ENCODE data around the gene OSGIN1. TPM values are rescaled to one million over a fixed set of nuclear protein-coding genes. Genes with fewer than 3 reads are reported as not detected.

The OSGIN1 gene
- total and polyA plus RNA-seq, 2 of the 8 experiments (the other 6 are each of a cell fraction or from before 2014, with no cell fraction given): 0.58 to 0.76 TPM

DNA sequence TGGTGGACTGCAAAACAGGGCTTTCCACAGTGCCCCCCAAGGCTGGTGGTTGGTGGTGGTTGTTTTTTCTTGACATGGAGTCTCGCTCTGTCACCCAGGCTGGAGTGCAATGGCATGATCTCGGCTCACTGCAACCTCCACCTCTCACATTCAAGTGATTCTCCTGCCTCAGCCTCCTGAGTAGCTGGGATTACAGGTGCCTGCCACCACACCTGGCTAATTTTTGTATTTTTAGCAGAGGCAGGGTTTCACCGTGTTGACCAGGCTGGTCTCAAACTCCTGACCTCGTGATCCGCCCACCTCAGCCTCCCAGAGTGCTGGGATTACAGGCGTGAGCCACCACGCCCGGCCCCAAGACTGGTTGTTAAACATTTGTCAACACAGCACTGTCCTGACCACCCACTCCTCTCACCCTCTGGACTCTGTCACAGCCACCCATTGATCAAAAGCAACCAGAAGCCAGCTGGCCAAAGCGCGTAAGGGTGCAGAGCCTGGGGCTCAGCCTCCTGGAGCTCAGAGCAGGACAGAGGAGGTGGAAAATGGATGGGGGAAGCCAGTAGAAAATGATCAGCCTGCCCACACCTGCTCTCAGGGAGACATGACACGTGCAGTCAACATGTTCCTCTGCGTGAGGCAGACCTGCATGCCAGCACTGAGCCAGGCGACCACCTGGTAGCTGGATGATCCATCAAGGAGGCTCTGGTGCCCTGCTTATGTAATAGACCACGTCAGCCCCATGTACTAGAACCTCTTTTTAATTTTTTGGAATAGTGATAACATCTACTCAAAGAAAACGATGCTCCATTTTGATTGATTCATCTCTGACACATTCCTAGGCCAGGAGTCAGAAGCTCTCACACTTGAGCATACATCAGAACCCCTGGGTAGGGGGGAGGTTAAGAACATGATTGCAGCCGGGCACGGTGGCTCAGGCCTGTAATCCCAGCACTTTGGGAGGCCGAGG, 14.8 kb upstream of the OSGIN1 start:
- ChIA-PET CTCF (ENCODE audit: partially characterized antibody) (interaction anchor here (1.1 to 5.0 kb wide), 4 partner anchors 9 to 128 kb away, joined by 3 to 35 read pairs (median 4); no protein-coding TSS in a partner anchor), POLR2A (ENCODE audit: partially characterized antibody) (interaction anchor here (1.4 to 3.4 kb wide), 2 partner anchors 10 to 16 kb away, joined by 4 to 19 read pairs; no protein-coding TSS in a partner anchor)
- Histone ChIP-seq H3K4me1 (replicated peaks in 1 of 4; ENCODE audit: control insufficient read depth in 3 of 4, insufficient read depth in 4 of 4, low read length in 3 of 4) (peaks cover 0 to 5% (median 3%) of the 10 kb centered on the region in 4 experiments; a peak in 3 of 7 replicates), H3K27me3 (replicated peaks in 1 of 4; ENCODE audit: control insufficient read depth in 3 of 4, extremely low read depth in 1 of 4, insufficient read depth in 3 of 4, low read length in 3 of 4) (no peaks in the 10 kb centered on the region; a peak in 1 of 7 replicates), H2BK5ac (ENCODE audit: low read depth, low read length) (no peak overlapping the region), H2BK120ac (replicated peaks; ENCODE audit: low read depth, low read length) (no peak overlapping the region), H3K23me2 (ENCODE audit: low read depth, low read length) (no peaks in the 10 kb centered on the region), H3K4me2 (ENCODE audit: insufficient read depth in 1 of 2, low read depth in 2 of 2, low read length in 2 of 2) (no peak overlapping the region), H2BK15ac (ENCODE audit: low read length) (no peak overlapping the region), H3K79me1 (ENCODE audit: low read depth, low read length) (no peaks in the 10 kb centered on the region), H2AK5ac (ENCODE audit: low read depth, low read length) (no peak overlapping the region), H2BK12ac (ENCODE audit: low read depth, low read length) (no peak overlapping the region), H3K36me3 (ENCODE audit: control insufficient read depth in 2 of 4, insufficient read depth in 4 of 4, low read length in 3 of 4) (no peaks in the 10 kb centered on the region), H3K14ac (ENCODE audit: insufficient read length) (no peak overlapping the region), H4K20me1 (replicated peaks in 1 of 2; ENCODE audit: control insufficient read depth in 1 of 2, insufficient read depth in 2 of 2, low read length in 2 of 2) (peaks cover 0 to 6% of the 10 kb centered on the region in 2 experiments), H3K4me3 (ENCODE audit: extremely low read depth in 1 of 4, insufficient read depth in 2 of 4, low read depth in 3 of 4, low read length in 4 of 4) (no peak overlapping the region), H3K4ac (replicated peaks; ENCODE audit: insufficient read length, low read depth, low read length) (no peak overlapping the region), H3K79me2 (ENCODE audit: control insufficient read depth in 1 of 2, insufficient read depth in 2 of 2, low read length in 2 of 2) (no peaks in the 10 kb centered on the region), H4K91ac (replicated peaks; ENCODE audit: insufficient read length, low read length) (no peak overlapping the region), H4K8ac (ENCODE audit: extremely low read depth, insufficient read depth, low read length) (no peak overlapping the region), H2AFZ (ENCODE audit: low read length) (no peak overlapping the region), H2BK20ac (ENCODE audit: low read length) (no peak overlapping the region), H3K27ac (ENCODE audit: low read depth, low read length) (no peak overlapping the region), H3K9me3 (ENCODE audit: insufficient read depth in 2 of 2, low read depth in 1 of 2, low read length in 1 of 2) (no peaks in the 10 kb centered on the region), H4K5ac (ENCODE audit: insufficient read length, low read depth, low read length) (no peak overlapping the region), H3K23ac (ENCODE audit: insufficient read length) (no peak overlapping the region), H3K18ac (ENCODE audit: extremely low read depth, low read length) (no peak overlapping the region), H3K9ac (replicated peaks in 1 of 4; ENCODE audit: extremely low read depth in 1 of 4, low read depth in 3 of 4, low read length in 3 of 4) (no peak overlapping the region), H3K56ac (replicated peaks; ENCODE audit: insufficient read length, low read depth, low read length) (no peak overlapping the region)
- DNase-seq (ENCODE audit: low read depth in 1 of 2, low spot score in 2 of 2) (no peak), FAIRE-seq (no peak)
- WGBS, 2 experiments (ENCODE audit: extremely low coverage in 1 of 2, insufficient coverage in 1 of 2, insufficient read length in 1 of 2, insufficient replicate concordance in 2 of 2, low coverage in 1 of 2, low lambda C conversion rate in 2 of 2, missing lambda C conversion rate in 1 of 2): 91% methylated on average over 18 of the region's 18 CpGs; no CpG with 5 or more reads in 1 of the 2 experiments
- no peak for TF ChIP-seq POLR2AphosphoS5 (IDR thresholded peaks at IDR 0.05; ENCODE audit: low read depth, low read length)
- TF ChIP-seq NRF1 (IDR thresholded peaks at IDR 0.05; ENCODE audit: low read depth, low read length): no peak
- no peak for TF ChIP-seq CBX5 (IDR thresholded peaks at IDR 0.05; ENCODE audit: low read depth, low read length)
- no peak for TF ChIP-seq TAF1 (IDR thresholded peaks at IDR 0.05; ENCODE audit: low read depth, low read length)
- no peak for TF ChIP-seq PHF8 (conservative IDR thresholded peaks at IDR 0.05; ENCODE audit: low read depth, low read length)
- TF ChIP-seq CHD1 (IDR thresholded peaks at IDR 0.05; ENCODE audit: low read depth, low read length): no peak
- TF ChIP-seq YY1 (IDR thresholded peaks at IDR 0.05; ENCODE audit: low read depth, low read length): no peak
- TF ChIP-seq TCF12 (IDR thresholded peaks at IDR 0.05; ENCODE audit: low read depth, low read length): no peak
- TF ChIP-seq FOSL1 (IDR thresholded peaks at IDR 0.05; ENCODE audit: insufficient read depth, low read depth, low read length): no peak
- no peak for TF ChIP-seq BACH1 (IDR thresholded peaks at IDR 0.05; ENCODE audit: low read length)
- TF ChIP-seq, protein P1, sequence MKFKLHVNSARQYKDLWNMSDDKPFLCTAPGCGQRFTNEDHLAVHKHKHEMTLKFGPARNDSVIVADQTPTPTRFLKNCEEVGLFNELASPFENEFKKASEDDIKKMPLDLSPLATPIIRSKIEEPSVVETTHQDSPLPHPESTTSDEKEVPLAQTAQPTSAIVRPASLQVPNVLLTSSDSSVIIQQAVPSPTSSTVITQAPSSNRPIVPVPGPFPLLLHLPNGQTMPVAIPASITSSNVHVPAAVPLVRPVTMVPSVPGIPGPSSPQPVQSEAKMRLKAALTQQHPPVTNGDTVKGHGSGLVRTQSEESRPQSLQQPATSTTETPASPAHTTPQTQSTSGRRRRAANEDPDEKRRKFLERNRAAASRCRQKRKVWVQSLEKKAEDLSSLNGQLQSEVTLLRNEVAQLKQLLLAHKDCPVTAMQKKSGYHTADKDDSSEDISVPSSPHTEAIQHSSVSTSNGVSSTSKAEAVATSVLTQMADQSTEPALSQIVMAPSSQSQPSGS (IDR thresholded peaks at IDR 0.05; ENCODE audit: low read length): no peak

All from H1 (cell line).